Measurements from ENCODE around the gene DPP6. TPM values are rescaled to one million over a fixed set of nuclear protein-coding genes. Genes with fewer than 3 reads are reported as not detected.

Gene DPP6
- total RNA-seq, 2 donors from 2014 or later, result 0.99 to 1.8 TPM

DNA sequence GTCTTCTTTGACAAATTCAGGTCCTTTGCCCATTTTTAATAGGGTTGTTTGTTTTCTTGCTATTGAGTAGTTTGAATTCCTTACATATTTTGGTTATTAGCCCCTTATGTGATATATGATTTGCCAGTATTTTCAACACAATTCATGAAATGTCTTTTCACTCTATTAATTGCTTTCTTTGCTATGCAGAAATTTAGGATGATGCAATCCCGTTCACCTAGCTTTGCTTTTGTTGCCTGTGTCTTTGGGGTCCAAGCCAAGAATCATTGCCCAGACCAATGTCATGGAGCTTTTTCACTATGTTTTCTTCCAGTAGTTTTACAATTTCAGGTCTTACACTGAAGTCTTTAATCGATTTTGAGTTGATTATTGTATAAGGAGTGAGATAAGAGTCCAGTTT, 796.3 kb downstream of the DPP6 start:
- no peaks in the 10 kb centered on the region for H3K27me3 ChIP-seq
- H3K4me3 ChIP-seq, result no peak overlapping the region
- WGBS, 2 donors, result 42 to 50% methylated on average over 2 of the region's 2 CpGs
- H3K36me3 ChIP-seq (replicated peaks in 1 of 2; ENCODE audit: insufficient read depth in 1 of 2, low read depth in 2 of 2), result no peaks in the 10 kb centered on the region
- intact Hi-C loops (cut with DNase I), result no loop called here
- H3K9me3 ChIP-seq, result peaks cover 0 to 12% (median 0%) of the 10 kb centered on the region in 3 donors
- DNase-seq (no peak), ATAC-seq (no peak)
- H3K4me1 ChIP-seq, result no peaks in the 10 kb centered on the region
- no peak overlapping the region for H3K27ac ChIP-seq
- TF ChIP-seq, protein P1, sequence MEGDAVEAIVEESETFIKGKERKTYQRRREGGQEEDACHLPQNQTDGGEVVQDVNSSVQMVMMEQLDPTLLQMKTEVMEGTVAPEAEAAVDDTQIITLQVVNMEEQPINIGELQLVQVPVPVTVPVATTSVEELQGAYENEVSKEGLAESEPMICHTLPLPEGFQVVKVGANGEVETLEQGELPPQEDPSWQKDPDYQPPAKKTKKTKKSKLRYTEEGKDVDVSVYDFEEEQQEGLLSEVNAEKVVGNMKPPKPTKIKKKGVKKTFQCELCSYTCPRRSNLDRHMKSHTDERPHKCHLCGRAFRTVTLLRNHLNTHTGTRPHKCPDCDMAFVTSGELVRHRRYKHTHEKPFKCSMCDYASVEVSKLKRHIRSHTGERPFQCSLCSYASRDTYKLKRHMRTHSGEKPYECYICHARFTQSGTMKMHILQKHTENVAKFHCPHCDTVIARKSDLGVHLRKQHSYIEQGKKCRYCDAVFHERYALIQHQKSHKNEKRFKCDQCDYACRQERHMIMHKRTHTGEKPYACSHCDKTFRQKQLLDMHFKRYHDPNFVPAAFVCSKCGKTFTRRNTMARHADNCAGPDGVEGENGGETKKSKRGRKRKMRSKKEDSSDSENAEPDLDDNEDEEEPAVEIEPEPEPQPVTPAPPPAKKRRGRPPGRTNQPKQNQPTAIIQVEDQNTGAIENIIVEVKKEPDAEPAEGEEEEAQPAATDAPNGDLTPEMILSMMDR (IDR thresholded peaks at IDR 0.05), result no peak
- no peak for TF ChIP-seq POLR2A (IDR thresholded peaks at IDR 0.05)

DNA sequence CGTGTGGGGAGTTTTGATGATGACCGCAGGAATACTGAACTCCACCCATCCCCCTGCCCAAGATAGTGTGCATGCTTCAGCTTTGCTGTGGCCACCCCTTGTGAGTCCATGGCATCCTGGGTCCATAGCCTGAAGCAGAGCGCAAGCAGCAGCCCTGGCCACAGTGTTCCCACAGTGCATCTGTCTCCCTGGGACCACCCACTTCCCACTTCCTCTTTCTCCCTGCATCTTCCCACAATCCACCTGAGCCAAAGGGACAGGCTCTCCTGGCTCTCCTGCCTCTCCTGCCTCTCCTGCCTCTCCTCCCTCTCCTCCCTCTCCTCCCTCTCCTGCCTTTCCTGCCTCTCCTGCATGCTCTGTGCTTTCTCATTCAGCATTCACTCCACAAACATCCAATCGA, 800.0 kb downstream of the DPP6 start:
- Histone ChIP-seq H3K36me3 (replicated peaks in 1 of 2; ENCODE audit: insufficient read depth in 1 of 2, low read depth in 2 of 2) (no peaks in the 10 kb centered on the region), H3K4me1 (no peaks in the 10 kb centered on the region), H3K4me3 (no peak overlapping the region), H3K27ac (no peak overlapping the region), H3K9me3 (peaks cover 0 to 12% (median 0%) of the 10 kb centered on the region in 3 donors), H3K27me3 (no peaks in the 10 kb centered on the region)
- TF ChIP-seq, protein P1 (IDR thresholded peaks at IDR 0.05), result no peak
- no peak for TF ChIP-seq POLR2A (IDR thresholded peaks at IDR 0.05)
- intact Hi-C loops (cut with DNase I), result no loop called here
- DNase-seq (no peak), ATAC-seq (no peak)
- 51 to 56% methylated on average over 2 to 4 of the region's 4 CpGs for WGBS, 2 donors

DNA sequence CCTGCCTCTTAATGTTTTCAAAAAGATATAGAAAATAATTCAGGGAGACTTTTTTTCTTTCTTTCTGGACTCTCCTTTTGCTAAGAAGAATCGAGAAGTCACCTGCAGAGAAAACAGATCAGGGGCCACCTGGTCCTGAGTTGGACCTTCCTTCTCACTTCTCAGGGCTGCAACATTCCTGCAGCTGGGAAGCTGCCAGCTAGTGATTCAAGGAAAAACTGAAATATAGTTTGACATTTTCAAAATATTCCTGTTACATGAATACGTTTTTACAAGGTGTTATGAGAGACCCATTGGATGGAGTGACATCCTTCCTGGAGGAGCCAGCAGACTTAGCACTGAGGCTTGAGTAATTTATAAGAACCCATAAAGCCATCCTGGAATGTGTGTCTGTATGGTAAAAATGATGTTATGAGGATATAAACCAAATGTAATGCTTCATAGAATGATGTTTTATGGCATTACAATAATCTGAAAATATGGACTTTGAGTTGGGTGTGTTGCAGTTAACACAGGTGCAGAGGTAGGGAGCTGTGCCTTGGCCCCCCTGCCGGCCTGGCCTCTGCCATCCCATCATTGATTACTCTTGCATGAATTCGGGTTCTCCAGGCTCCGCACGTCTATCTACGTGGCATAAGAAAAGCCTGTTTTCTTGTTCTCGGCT, 801.0 kb downstream of the DPP6 start:
- no peak overlapping the region for H3K4me3 ChIP-seq
- TF ChIP-seq POLR2A (IDR thresholded peaks at IDR 0.05), result no peak
- TF ChIP-seq, protein P1 (IDR thresholded peaks at IDR 0.05), result no peak
- ATAC-seq, result no peak
- intact Hi-C loops (cut with DNase I), result no loop called here
- H3K36me3 ChIP-seq (replicated peaks in 1 of 2; ENCODE audit: insufficient read depth in 1 of 2, low read depth in 2 of 2), result no peaks in the 10 kb centered on the region
- 82 to 87% methylated on average over 8 of the region's 8 CpGs for WGBS, 2 donors
- H3K27me3 ChIP-seq, result no peaks in the 10 kb centered on the region
- H3K4me1 ChIP-seq, result no peaks in the 10 kb centered on the region
- no peak for DNase-seq
- H3K9me3 ChIP-seq, result peaks cover 0 to 12% (median 0%) of the 10 kb centered on the region in 3 donors
- H3K27ac ChIP-seq, result no peak overlapping the region

DNA sequence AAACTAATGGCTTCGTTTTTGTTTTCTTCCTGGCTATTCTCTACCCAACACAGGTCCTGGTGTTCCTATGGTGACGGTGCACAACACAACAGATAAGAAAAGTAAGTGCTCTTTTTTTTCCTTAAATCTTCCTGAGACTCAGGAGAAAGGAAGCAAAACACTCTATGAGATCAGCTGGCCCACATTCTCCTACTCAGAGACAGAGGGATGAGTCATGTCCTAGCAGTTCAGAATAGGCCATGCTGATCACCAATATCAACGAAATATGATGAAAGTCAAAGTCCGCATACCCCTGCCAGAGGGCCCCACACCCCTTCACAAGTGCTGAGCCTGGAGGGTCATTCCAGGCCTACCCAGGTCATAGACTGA, 801.5 kb downstream of the DPP6 start:
- Histone ChIP-seq H3K4me1 (no peaks in the 10 kb centered on the region), H3K4me3 (no peak overlapping the region), H3K9me3 (peaks cover 0 to 12% (median 0%) of the 10 kb centered on the region in 3 donors), H3K36me3 (replicated peaks in 1 of 2; ENCODE audit: insufficient read depth in 1 of 2, low read depth in 2 of 2) (no peaks in the 10 kb centered on the region), H3K27ac (no peak overlapping the region), H3K27me3 (no peaks in the 10 kb centered on the region)
- no peak for TF ChIP-seq POLR2A (IDR thresholded peaks at IDR 0.05)
- TF ChIP-seq, protein P1 (IDR thresholded peaks at IDR 0.05), result no peak
- DNase-seq (no peak), ATAC-seq (no peak)
- intact Hi-C loops (cut with DNase I), result no loop called here
- WGBS, 2 donors, result 80 to 89% methylated on average over 4 of the region's 4 CpGs

DNA sequence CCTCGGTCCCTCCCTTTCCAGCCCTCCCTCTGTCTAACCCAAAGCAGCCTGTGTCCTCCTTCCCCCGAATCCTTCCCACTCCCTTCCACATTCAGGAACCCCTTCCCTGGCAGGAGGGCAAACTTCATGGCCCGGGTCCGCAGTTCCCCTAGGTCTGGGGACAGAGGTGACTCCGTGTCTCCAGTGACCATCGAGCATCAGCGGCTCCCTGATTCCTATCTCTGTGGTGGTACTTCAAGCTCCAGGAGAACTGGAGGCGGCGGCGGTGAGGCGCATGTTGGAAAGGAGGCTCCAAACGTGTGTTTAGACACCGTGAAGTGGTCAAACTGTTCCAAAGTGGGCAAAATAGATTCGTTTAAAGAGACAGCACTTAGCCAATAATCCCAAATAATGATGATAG, 802.6 kb downstream of the DPP6 start:
- DNase-seq (no peak), ATAC-seq (no peak)
- H3K27ac ChIP-seq, result no peak overlapping the region
- H3K36me3 ChIP-seq (replicated peaks in 1 of 2; ENCODE audit: insufficient read depth in 1 of 2, low read depth in 2 of 2), result no peaks in the 10 kb centered on the region
- H3K9me3 ChIP-seq, result peaks cover 0 to 7% (median 0%) of the 10 kb centered on the region in 3 donors
- intact Hi-C loops (cut with DNase I), result no loop called here
- WGBS, 2 donors, result 89% methylated on average over 14 of the region's 14 CpGs
- H3K4me1 ChIP-seq, result no peaks in the 10 kb centered on the region
- no peak overlapping the region for H3K4me3 ChIP-seq
- no peaks in the 10 kb centered on the region for H3K27me3 ChIP-seq
- TF ChIP-seq, protein P1 (IDR thresholded peaks at IDR 0.05), result no peak
- TF ChIP-seq POLR2A (IDR thresholded peaks at IDR 0.05), result no peak
